Right lobe of liver (tissue), 4 donors: ENCODE measurements around the gene JADE3.

Source experiments
- POLR2A ChIP-seq: fragments of 450-650 bp; IDR thresholded peaks from one replicate; pipeline ENCODE4 v1.6.1; 2017; ENCODE audit warnings: antibody characterized with exemption, mild to moderate bottlenecking
- TF ChIP-seq, protein P1 (sequence below), 4 donors: fragments of 200-600 bp in 3 of 4; fragments of 450-650 bp in 1 of 4; IDR thresholded peaks; one replicate each; pipeline versions ENCODE4 v1.5.1 to v1.8.0; 2016 to 2022; ENCODE audit warnings: antibody characterized with exemption in 4 of 4, mild to moderate bottlenecking in 2 of 4
- donor health status: DM: no; HTN: no; CAD: no.
- donor health status: DM: no; HTN: no; CAD: no.
- donor health status: DM: no; HTN: yes; CAD: no.

DNA sequence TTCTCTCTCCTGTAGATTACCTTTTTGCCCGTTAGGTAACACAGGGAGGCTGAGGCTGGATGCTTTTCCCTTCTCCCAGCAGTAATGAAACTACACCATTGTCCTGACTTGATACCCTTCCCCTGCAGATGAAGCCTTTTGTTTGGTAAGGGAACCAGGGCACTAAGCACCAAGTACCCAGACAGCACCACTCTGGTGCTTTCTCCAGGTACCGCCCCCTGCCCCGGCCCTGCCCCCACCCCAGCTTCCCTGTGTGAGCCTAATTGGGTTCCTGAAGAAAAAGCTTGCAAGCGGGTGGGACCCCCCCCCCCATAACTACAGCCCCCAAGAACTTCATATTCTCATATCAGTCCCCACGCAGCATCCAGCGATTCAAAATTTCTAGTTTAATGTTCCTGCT, 79.8 kb downstream of the JADE3 start:
- TF ChIP-seq, protein P1, sequence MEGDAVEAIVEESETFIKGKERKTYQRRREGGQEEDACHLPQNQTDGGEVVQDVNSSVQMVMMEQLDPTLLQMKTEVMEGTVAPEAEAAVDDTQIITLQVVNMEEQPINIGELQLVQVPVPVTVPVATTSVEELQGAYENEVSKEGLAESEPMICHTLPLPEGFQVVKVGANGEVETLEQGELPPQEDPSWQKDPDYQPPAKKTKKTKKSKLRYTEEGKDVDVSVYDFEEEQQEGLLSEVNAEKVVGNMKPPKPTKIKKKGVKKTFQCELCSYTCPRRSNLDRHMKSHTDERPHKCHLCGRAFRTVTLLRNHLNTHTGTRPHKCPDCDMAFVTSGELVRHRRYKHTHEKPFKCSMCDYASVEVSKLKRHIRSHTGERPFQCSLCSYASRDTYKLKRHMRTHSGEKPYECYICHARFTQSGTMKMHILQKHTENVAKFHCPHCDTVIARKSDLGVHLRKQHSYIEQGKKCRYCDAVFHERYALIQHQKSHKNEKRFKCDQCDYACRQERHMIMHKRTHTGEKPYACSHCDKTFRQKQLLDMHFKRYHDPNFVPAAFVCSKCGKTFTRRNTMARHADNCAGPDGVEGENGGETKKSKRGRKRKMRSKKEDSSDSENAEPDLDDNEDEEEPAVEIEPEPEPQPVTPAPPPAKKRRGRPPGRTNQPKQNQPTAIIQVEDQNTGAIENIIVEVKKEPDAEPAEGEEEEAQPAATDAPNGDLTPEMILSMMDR (IDR thresholded peaks at IDR 0.05), result no peak
- no peak for TF ChIP-seq POLR2A
